HG03439 (cell line): Measurements from ENCODE around the gene DCD.

ENCODE experiments used
- ATAC-seq: cut with Tn5 transposase; IDR thresholded peaks from one replicate; pipeline ENCODE4 v1.9.1; 2021; ENCODE audit warnings: mild to moderate bottlenecking, moderate library complexity; ENCODE audit not compliant: unreplicated experiment

DCD gene

GRCh38 chr12:54608769-54609168, 39.4 kb downstream of the DCD start:
- no peak for ATAC-seq

GRCh38 chr12:54608156-54608555, 40.0 kb downstream of the DCD start:
- ATAC-seq: no peak

GRCh38 chr12:54606556-54606955, 41.6 kb downstream of the DCD start:
- ATAC-seq: no peak

GRCh38 chr12:54605138-54605970, 42.8 kb downstream of the DCD start:
- no peak for ATAC-seq

- ATAC-seq: no peak
Measured at GRCh38 chr12:54604436-54604835, 43.7 kb downstream of the DCD start.

- no peak for ATAC-seq
Measured at GRCh38 chr12:54603872-54604271, 44.3 kb downstream of the DCD start.

GRCh38 chr12:54603173-54603814, 44.9 kb downstream of the DCD start:
- peak; percentile 91 for ATAC-seq

- no peak for ATAC-seq
Measured at GRCh38 chr12:54602661-54603060, 45.5 kb downstream of the DCD start.

GRCh38 chr12:54601841-54602240, 46.3 kb downstream of the DCD start:
- ATAC-seq: no peak

GRCh38 chr12:54598970-54599369, 49.2 kb downstream of the DCD start:
- no peak for ATAC-seq

GRCh38 chr12:54596526-54596946, 51.6 kb downstream of the DCD start:
- no peak for ATAC-seq

- ATAC-seq: no peak
Measured at GRCh38 chr12:54595471-54595870, 52.7 kb downstream of the DCD start.
